GM23338 (cell line): ENCODE results near the gene OLFML2B. TPM values are rescaled to one million over a fixed set of nuclear protein-coding genes. Genes with fewer than 3 reads are reported as not detected.

Experiments
- ATAC-seq: fragments of 200-7000 bp; cut with Tn5 transposase; 3 replicates; pipeline ENCODE4 v1.9.1; 2020
- DNase-seq: peaks from one replicate; pipeline ENCODE4 v3.0.0-alpha.2; 2015; ENCODE audit warnings: low spot score
- H2AFZ ChIP-seq: fragments of 200-600 bp; sonication (generic); 2 replicates; pipeline ENCODE4 v1.8.0; 2016; ENCODE audit warnings: antibody characterized with exemption, mild to moderate bottlenecking, moderate library complexity
- H3F3A ChIP-seq: fragments of 200-600 bp; sonication (generic); replicated peaks from 2 replicates; pipeline ENCODE4 v1.8.0; 2017; ENCODE audit warnings: antibody characterized with exemption, mixed run types, low read depth
- H3K27ac ChIP-seq: fragments of 200-600 bp; sonication (generic); 2 replicates; pipeline ENCODE4 v1.6.1; 2016; ENCODE audit warnings: low read depth
- H3K27me3 ChIP-seq: fragments of 200-600 bp; sonication (generic); 2 replicates; pipeline ENCODE4 v1.8.0; 2016; ENCODE audit warnings: mild to moderate bottlenecking, mixed run types, moderate library complexity; ENCODE audit not compliant: insufficient read depth
- H3K36me3 ChIP-seq: fragments of 200-600 bp; sonication (generic); 2 replicates; pipeline ENCODE4 v1.8.0; 2016; ENCODE audit warnings: mild to moderate bottlenecking; ENCODE audit not compliant: insufficient read depth
- H3K4me1 ChIP-seq: fragments of 200-600 bp; sonication (generic); 2 replicates; pipeline ENCODE4 v1.8.0; 2016; ENCODE audit warnings: mild to moderate bottlenecking, moderate library complexity; ENCODE audit not compliant: insufficient read depth
- H3K4me2 ChIP-seq: fragments of 200-600 bp; sonication (generic); 2 replicates; pipeline ENCODE4 v1.7.1; 2017; ENCODE audit warnings: mixed run types
- H3K4me3 ChIP-seq: fragments of 200-600 bp; sonication (generic); 2 replicates; pipeline ENCODE4 v1.6.1; 2016; ENCODE audit warnings: mixed run types
- H3K79me2 ChIP-seq: fragments of 200-600 bp; sonication (generic); replicated peaks from 2 replicates; pipeline ENCODE4 v1.8.0; 2017; ENCODE audit warnings: mild to moderate bottlenecking; ENCODE audit not compliant: insufficient read depth
- H3K9me2 ChIP-seq: fragments of 200-600 bp; sonication (generic); 2 replicates; pipeline ENCODE4 v1.8.0; 2017; ENCODE audit not compliant: insufficient read depth
- H4K20me1 ChIP-seq: fragments of 200-600 bp; sonication (generic); replicated peaks from 2 replicates; pipeline ENCODE4 v1.8.0; 2017; ENCODE audit warnings: mild to moderate bottlenecking; ENCODE audit not compliant: insufficient read depth
- H3K27ac Mint-ChIP-seq: 2 replicates; pipeline ENCODE4 v1.8.0; 2020; ENCODE audit warnings: inconsistent platforms, mild to moderate bottlenecking, moderate library complexity, mixed read lengths
- H3K27me3 Mint-ChIP-seq: 3 replicates; pipeline ENCODE4 v1.8.0; 2022; ENCODE audit warnings: low read depth, mild to moderate bottlenecking, moderate library complexity, mixed read lengths, inconsistent platforms; ENCODE audit not compliant: insufficient read depth, poor library complexity
- H3K36me3 Mint-ChIP-seq: 3 replicates; pipeline ENCODE4 v1.8.0; 2021; ENCODE audit warnings: low read depth, mild to moderate bottlenecking, inconsistent platforms, moderate library complexity, mixed read lengths
- H3K4me1 Mint-ChIP-seq: 3 replicates; pipeline ENCODE4 v1.8.0; 2020; ENCODE audit warnings: mild to moderate bottlenecking, inconsistent platforms, mixed read lengths
- H3K4me3 Mint-ChIP-seq: 3 replicates; pipeline ENCODE4 v1.8.0; 2021; ENCODE audit warnings: moderate library complexity, mild to moderate bottlenecking, inconsistent platforms, mixed read lengths
- H3K9me3 Mint-ChIP-seq: 3 replicates; pipeline ENCODE4 v1.8.0; 2020; ENCODE audit warnings: moderate library complexity, mild to moderate bottlenecking, inconsistent platforms, mixed read lengths
- CREB1 ChIP-seq: fragments of 250-450 bp; sonication (Bioruptor Pico); IDR thresholded peaks from 2 replicates; pipeline ENCODE4 v1.5.0; 2020; ENCODE audit warnings: low read depth, mild to moderate bottlenecking, moderate library complexity
- ETS1 ChIP-seq: IDR thresholded peaks from 2 replicates; pipeline ENCODE4 v1.6.1; 2016; ENCODE audit warnings: antibody characterized with exemption
- EZH2 ChIP-seq: fragments of 200-600 bp; sonication (generic); IDR thresholded peaks from one replicate; pipeline ENCODE4 v1.8.0; 2017; ENCODE audit warnings: antibody characterized with exemption, mild to moderate bottlenecking, low read depth; ENCODE audit not compliant: unreplicated experiment
- EZH2phosphoT487 ChIP-seq: fragments of 200-600 bp; sonication (generic); IDR thresholded peaks from one replicate; pipeline ENCODE4 v1.8.1; 2018; ENCODE audit warnings: antibody characterized with exemption; ENCODE audit not compliant: unreplicated experiment
- JUNB ChIP-seq: IDR thresholded peaks from one replicate; pipeline ENCODE4 v1.6.1; 2016; ENCODE audit warnings: antibody characterized with exemption; ENCODE audit not compliant: unreplicated experiment
- POLR2AphosphoS5 ChIP-seq: IDR thresholded peaks from 2 replicates; pipeline ENCODE4 v1.6.1; 2016; ENCODE audit warnings: antibody characterized with exemption, low read depth
- STAT1 ChIP-seq: IDR thresholded peaks from one replicate; pipeline ENCODE4 v1.6.1; 2016; ENCODE audit warnings: antibody characterized with exemption; ENCODE audit not compliant: unreplicated experiment
- ZNF114 ChIP-seq: fragments of 250-450 bp; sonication (Bioruptor Pico); IDR thresholded peaks from 2 replicates; pipeline ENCODE4 v1.5.0; 2020; ENCODE audit warnings: mild to moderate bottlenecking, moderate library complexity
- ZNF331 ChIP-seq: fragments of 250-450 bp; sonication (Bioruptor Pico); IDR thresholded peaks from 2 replicates; pipeline ENCODE4 v1.5.0; 2020; ENCODE audit warnings: low read depth, mild to moderate bottlenecking, moderate library complexity
- polyA plus RNA-seq: library from polyadenylated mRNA; unstranded; fragments of >200 nt; fragmentation: Nextera tagmentation; extraction: Ambion mirVana; gene quantifications from 2 replicates; pipeline ENCODE4 v1.2.1, GENCODE V29; 2016
- total RNA-seq: library from RNA; depleted of rRNA; stranded (reverse); fragments of >200 nt; shearing (Covaris generic); gene quantifications from 2 replicates; pipeline ENCODE4 v1.2.3, GENCODE V29; 2014
- TF ChIP-seq, protein P1 (sequence below): fragments of 250-450 bp; sonication (Bioruptor Pico); IDR thresholded peaks from 2 replicates; pipeline ENCODE4 v1.5.0; 2020; ENCODE audit warnings: mild to moderate bottlenecking, moderate library complexity
- TF ChIP-seq, protein P2 (sequence below): IDR thresholded peaks from one replicate; pipeline ENCODE4 v1.6.1; 2018; ENCODE audit warnings: antibody characterized with exemption; ENCODE audit not compliant: unreplicated experiment

OLFML2B gene
- total and polyA plus RNA-seq, 2 experiments from 2014 or later: 2.9 to 4.3 TPM

DNA sequence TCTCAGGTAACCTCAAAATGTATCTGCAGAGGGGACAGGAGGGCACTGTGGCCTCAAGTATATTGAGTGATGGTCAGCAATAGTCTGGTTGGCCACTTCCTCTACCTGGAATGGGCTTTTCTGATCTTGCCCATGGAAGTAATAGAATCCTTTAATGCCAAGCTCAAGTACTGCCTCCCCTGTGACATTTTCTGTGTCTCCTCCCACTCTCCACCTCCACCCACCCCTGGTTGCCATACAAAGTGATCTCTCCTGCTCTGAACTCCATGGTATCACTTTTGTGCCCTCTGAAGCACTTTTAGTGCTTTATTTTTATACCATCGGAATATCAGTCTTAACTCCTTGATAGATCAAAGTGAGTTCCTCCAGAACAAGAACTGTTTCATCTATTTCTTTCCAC is 36.6 kb upstream of the OLFML2B start (continued):
- TF ChIP-seq, protein P1, sequence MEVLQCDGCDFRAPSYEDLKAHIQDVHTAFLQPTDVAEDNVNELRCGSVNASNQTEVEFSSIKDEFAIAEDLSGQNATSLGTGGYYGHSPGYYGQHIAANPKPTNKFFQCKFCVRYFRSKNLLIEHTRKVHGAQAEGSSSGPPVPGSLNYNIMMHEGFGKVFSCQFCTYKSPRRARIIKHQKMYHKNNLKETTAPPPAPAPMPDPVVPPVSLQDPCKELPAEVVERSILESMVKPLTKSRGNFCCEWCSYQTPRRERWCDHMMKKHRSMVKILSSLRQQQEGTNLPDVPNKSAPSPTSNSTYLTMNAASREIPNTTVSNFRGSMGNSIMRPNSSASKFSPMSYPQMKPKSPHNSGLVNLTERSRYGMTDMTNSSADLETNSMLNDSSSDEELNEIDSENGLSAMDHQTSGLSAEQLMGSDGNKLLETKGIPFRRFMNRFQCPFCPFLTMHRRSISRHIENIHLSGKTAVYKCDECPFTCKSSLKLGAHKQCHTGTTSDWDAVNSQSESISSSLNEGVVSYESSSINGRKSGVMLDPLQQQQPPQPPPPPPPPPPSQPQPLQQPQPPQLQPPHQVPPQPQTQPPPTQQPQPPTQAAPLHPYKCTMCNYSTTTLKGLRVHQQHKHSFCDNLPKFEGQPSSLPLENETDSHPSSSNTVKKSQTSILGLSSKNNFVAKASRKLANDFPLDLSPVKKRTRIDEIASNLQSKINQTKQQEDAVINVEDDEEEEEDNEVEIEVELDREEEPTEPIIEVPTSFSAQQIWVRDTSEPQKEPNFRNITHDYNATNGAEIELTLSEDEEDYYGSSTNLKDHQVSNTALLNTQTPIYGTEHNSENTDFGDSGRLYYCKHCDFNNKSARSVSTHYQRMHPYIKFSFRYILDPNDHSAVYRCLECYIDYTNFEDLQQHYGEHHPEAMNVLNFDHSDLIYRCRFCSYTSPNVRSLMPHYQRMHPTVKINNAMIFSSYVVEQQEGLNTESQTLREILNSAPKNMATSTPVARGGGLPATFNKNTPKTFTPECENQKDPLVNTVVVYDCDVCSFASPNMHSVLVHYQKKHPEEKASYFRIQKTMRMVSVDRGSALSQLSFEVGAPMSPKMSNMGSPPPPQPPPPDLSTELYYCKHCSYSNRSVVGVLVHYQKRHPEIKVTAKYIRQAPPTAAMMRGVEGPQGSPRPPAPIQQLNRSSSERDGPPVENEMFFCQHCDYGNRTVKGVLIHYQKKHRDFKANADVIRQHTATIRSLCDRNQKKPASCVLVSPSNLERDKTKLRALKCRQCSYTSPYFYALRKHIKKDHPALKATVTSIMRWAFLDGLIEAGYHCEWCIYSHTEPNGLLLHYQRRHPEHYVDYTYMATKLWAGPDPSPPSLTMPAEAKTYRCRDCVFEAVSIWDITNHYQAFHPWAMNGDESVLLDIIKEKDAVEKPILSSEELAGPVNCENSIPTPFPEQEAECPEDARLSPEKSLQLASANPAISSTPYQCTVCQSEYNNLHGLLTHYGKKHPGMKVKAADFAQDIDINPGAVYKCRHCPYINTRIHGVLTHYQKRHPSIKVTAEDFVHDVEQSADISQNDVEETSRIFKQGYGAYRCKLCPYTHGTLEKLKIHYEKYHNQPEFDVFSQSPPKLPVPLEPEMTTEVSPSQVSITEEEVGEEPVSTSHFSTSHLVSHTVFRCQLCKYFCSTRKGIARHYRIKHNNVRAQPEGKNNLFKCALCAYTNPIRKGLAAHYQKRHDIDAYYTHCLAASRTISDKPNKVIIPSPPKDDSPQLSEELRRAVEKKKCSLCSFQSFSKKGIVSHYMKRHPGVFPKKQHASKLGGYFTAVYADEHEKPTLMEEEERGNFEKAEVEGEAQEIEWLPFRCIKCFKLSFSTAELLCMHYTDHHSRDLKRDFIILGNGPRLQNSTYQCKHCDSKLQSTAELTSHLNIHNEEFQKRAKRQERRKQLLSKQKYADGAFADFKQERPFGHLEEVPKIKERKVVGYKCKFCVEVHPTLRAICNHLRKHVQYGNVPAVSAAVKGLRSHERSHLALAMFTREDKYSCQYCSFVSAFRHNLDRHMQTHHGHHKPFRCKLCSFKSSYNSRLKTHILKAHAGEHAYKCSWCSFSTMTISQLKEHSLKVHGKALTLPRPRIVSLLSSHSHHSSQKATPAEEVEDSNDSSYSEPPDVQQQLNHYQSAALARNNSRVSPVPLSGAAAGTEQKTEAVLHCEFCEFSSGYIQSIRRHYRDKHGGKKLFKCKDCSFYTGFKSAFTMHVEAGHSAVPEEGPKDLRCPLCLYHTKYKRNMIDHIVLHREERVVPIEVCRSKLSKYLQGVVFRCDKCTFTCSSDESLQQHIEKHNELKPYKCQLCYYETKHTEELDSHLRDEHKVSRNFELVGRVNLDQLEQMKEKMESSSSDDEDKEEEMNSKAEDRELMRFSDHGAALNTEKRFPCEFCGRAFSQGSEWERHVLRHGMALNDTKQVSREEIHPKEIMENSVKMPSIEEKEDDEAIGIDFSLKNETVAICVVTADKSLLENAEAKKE (CRISPR knock-in tag): no peak
- TF ChIP-seq POLR2AphosphoS5 (no peak), ZNF331 (no peak), STAT1 (no peak), EZH2phosphoT487 (no peak), ETS1 (no peak), EZH2 (no peak), JUNB (no peak)

DNA sequence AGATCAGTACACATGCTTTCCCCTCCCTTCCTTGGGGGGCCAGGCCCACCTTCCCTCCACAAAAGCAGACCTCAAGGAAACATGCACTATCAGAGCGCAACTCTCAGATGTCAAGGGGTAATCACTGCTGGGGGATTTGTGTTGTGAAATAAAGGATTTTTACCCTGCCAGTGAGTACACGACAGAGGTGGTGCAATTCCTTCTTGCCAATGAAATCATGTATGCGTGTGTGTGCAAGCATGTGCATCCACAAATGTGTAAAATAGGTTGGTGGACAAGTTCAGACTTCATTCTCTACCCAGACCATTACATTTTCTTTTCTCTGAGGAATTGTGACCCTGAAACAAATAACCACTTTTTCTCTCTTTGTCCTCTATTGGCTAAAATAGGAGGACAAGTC is 36.1 kb upstream of the OLFML2B start:
- H3K36me3 ChIP-seq: no peaks in the 10 kb centered on the region
- H3K9me2 ChIP-seq: no peaks in the 10 kb centered on the region
- no peak overlapping the region for H3K4me3 ChIP-seq
- no peak overlapping the region for H3K4me3 Mint-ChIP-seq
- H3K27ac ChIP-seq: no peak overlapping the region
- H3K4me1 Mint-ChIP-seq: peaks cover 23% of the 10 kb centered on the region
- H3K27ac Mint-ChIP-seq: no peak overlapping the region
- H3K27me3 Mint-ChIP-seq: peaks cover 2% of the 10 kb centered on the region
- no peak overlapping the region for H3K4me2 ChIP-seq
- ATAC-seq (no peak), DNase-seq (no peak)
- H3K9me3 Mint-ChIP-seq: no peaks in the 10 kb centered on the region
- no peaks in the 10 kb centered on the region for H3K27me3 ChIP-seq
- H3K4me1 ChIP-seq: peaks cover 9% of the 10 kb centered on the region; the same call in 1 of the 2 replicates
- H4K20me1 ChIP-seq: no peaks in the 10 kb centered on the region
- H3F3A ChIP-seq: 0 out of 2 replicates have a peak, but pooled peaks cover 1% of the 10 kb centered on the region
- H2AFZ ChIP-seq: peak overlapping the region; percentile 50; the same call in 1 of the 2 replicates
- H3K36me3 Mint-ChIP-seq: no peaks in the 10 kb centered on the region
- H3K79me2 ChIP-seq: no peaks in the 10 kb centered on the region
- TF ChIP-seq POLR2AphosphoS5 (no peak), ZNF114 (CRISPR knock-in tag) (no peak), EZH2phosphoT487 (no peak), JUNB (no peak), CREB1 (no peak), ZNF331 (no peak)
- TF ChIP-seq, protein P2, sequence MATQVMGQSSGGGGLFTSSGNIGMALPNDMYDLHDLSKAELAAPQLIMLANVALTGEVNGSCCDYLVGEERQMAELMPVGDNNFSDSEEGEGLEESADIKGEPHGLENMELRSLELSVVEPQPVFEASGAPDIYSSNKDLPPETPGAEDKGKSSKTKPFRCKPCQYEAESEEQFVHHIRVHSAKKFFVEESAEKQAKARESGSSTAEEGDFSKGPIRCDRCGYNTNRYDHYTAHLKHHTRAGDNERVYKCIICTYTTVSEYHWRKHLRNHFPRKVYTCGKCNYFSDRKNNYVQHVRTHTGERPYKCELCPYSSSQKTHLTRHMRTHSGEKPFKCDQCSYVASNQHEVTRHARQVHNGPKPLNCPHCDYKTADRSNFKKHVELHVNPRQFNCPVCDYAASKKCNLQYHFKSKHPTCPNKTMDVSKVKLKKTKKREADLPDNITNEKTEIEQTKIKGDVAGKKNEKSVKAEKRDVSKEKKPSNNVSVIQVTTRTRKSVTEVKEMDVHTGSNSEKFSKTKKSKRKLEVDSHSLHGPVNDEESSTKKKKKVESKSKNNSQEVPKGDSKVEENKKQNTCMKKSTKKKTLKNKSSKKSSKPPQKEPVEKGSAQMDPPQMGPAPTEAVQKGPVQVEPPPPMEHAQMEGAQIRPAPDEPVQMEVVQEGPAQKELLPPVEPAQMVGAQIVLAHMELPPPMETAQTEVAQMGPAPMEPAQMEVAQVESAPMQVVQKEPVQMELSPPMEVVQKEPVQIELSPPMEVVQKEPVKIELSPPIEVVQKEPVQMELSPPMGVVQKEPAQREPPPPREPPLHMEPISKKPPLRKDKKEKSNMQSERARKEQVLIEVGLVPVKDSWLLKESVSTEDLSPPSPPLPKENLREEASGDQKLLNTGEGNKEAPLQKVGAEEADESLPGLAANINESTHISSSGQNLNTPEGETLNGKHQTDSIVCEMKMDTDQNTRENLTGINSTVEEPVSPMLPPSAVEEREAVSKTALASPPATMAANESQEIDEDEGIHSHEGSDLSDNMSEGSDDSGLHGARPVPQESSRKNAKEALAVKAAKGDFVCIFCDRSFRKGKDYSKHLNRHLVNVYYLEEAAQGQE: no peak
